EL (cell line): ENCODE data around the gene CELSR1.
"Not testable (repeated sequence)": the region's sequence is repeated elsewhere in the genome, so short reads cannot be mapped to it uniquely, and the experiment has no call there.

ENCODE experiments used
- DNase-seq: peaks from one replicate; pipeline ENCODE4 v3.0.0-alpha.2; 2016

Gene CELSR1

DNA sequence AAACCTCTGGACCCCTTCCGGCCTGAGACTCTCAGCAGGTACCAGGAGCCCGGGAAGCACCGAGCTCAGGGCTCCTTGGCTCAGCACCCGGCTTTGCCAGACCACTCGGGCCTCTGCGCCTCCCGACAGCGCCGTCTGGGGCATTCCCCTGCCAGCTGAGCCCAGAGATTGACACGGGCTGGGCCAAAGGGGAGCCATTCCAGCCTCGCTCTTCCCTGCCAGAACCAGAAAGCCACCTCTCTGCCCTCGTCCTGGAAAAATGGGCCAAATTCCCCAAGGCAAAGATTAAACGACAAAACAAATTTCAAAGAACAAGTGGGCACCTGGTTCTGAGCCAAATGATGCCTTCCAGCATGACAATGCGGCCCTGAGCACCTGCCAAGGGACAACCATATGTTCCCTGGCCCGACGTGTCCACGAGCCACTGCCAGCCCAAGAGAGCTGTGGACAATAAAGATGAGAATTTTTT is 59.3 kb downstream of the CELSR1 start:
- no peak for DNase-seq

GRCh38 chr22:46476547-46476941 is 60.9 kb downstream of the CELSR1 start:
- DNase-seq: no peak

GRCh38 chr22:46473896-46474557 is 63.4 kb downstream of the CELSR1 start:
- DNase-seq: no peak

- no peak for DNase-seq
Measured at GRCh38 chr22:46473021-46473779, 64.2 kb downstream of the CELSR1 start.

GRCh38 chr22:46472722-46473016 is 64.8 kb downstream of the CELSR1 start:
- no peak for DNase-seq

DNA sequence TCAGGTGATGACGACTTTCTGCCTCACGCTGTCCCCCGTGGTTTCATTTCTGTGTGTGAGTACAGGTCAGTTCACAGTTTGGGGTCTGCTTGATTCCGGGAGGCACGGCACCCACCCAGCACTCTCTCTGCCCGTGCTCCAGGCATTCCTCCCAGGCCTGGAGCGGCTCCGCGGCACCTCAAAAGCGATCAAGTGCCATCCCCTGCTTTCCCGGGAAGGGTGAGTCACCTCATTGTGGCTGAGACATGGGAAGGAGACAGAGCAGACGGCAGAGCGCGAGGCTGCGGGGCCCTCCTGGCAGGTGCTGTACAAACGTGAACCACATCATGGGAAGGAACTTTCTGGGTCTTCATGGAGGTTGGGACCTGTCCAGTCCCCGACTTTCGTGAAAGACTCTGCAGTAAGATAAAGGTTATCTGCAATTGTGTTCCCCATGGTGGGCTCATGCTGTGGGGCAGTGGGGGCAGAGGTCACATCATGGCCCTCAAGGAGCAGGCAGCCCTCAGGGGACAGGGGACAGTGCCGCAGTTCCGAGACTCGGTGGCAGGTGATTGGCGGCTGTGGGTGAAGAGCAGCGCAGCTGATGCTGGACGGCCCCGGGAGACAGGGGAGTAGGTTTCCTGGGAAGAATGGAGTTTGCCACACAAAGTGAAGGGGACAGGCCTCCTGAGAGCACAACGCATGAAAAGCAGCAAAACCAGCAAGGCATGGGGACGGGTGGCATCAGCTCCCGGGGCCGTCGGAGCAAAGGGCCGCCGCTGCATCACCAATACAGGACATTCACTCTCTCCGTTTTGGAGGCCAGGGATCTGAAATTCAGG is 65.3 kb downstream of the CELSR1 start:
- no peak for DNase-seq

GRCh38 chr22:46471330-46471729 is 66.1 kb downstream of the CELSR1 start:
- not testable (repeated sequence) for DNase-seq

GRCh38 chr22:46469711-46470110 is 67.7 kb downstream of the CELSR1 start:
- no peak for DNase-seq

GRCh38 chr22:46467006-46467405 is 70.4 kb downstream of the CELSR1 start:
- DNase-seq: peak; percentile 11

DNA sequence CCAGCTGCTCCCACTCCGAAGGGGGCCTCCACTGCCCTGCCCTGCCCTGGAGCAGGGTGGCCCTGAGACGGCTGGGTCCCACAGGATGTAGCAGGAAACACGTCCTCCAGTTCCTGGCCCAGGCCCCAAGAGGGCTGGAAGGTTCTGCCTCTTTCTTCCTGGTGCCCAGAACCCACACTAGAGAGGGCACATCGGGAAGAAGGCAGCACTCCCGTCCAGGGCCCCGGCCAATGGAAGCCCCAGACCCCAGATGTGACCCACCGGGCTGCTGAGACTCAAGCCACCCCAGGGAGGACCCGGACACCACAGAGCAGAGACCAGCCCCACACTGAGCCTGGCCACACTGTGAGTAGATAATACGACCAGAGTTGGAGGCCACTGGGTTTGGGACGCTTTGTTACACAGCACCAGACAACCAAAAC is 71.2 kb downstream of the CELSR1 start:
- DNase-seq: no peak

- no peak for DNase-seq
Measured at GRCh38 chr22:46465793-46466192, 71.6 kb downstream of the CELSR1 start.

- no peak for DNase-seq
Measured at GRCh38 chr22:46465345-46465720, 72.1 kb downstream of the CELSR1 start.

DNA sequence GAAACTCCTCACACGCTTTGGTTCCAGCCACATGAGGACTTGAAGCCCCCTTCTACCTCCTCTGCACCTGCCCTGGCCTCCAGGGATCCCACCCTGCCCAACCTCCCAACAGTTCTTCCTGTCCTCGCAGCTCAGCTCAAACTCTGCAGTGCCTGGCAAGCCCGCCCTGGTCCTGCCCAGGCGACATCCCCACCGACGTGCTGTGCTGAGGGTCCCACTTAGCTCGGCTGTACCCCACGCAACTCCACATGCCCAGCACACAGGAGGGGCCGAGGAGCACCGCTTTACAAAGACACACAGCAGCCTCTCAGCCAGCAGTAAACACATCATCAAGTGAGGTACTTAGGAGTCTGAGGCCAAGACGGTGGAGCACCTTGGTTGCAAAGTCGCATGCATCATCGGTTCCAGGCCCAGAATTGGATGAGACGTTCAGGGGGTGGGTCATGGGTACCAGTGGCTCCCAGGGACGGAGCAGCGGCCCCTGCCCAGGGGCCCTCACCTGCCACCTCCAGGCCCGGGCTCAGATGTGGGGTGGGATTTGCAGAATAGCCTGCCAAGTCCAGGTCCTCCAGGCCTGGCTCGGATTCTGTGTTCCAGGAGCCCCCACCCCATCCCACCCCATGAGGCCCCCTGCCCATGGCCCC is 72.6 kb downstream of the CELSR1 start:
- DNase-seq: no peak

DNA sequence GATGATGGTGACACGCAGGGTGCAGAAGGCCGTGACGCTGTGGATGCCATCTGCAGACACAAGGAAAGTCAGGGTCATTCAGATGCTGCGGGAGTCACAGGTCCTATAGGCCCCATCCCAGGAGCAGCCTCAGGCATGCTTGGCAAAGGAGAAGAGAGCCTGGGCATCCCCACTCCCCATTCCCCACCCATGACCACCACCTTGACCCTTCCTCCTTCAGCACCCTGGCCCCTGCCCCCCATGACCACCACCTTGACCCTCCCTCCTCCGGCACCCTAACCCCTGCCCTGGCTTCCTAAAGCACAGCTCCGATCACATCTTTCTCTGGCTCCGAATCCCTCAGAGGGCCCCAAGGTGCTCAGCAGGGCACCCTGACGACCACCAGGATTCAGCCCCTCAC is 73.1 kb downstream of the CELSR1 start:
- DNase-seq: no peak

DNA sequence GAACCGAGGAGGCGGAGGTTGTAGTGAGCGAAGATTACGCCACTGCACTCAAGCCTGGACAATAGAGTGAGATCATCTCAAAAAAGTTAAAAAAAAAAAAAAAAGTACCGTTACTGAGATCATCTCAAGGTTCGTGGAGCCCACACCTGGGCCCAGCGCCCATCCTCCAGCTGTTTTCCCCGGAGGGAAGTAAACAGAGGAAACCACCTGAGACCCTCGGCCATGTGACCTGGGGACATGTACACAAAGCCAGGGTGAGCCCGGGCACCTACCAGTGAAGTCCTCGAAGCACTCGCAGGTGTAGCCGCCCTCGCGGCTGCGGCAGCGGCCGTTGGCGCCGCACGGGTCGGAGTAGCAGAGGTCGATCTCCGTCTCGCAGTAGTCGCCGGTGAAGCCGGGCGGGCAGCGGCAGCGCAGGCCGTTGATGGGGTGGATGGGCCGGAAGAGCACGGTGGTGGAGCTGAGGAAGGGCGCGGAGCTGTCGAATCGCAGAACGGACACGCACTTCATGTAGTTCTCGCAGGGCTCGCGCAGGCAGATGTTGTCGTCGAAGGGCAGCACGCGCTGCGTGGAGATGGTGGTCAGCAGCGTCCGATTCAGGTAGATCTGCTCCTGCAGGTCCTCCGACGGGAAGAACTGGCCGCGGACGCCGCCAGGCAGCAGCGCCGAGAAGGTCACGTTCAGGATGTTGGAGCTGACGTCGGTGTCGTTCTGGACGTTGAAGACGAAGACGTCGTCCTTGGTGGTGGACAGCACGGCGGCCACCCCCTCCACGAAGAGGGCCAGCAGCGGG is 73.8 kb downstream of the CELSR1 start:
- no peak for DNase-seq

DNA sequence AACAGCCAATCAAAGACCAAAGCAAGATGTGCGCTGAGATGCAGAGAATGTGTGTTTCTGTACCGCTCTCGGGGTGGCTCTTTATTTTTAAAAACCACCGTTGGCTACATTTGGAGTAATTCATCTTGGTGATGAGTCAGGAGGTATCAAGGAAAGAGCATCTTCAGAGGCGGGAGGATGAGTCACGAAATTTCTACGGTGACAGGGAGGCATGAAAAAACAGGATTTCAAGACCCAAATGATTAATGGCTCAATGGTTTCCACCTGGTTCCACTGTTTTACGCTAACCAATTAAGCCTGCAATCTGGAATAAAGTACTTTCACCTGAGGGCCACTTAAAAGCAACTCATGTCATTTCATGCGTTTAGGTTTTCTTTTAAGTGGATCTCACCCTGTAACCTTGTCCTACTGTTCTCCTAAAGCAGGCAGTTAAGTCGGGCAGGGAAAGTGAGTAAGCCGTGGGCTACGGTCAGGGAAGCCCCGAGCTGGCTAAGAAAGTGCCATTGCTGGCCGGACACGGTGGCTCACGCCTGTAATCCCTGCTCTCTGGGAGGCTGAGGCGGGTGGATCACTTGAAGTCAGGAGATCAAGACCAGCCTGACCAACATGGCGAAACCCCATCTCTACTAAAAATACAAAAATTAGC is 74.6 kb downstream of the CELSR1 start:
- DNase-seq: peak; percentile 87

DNA sequence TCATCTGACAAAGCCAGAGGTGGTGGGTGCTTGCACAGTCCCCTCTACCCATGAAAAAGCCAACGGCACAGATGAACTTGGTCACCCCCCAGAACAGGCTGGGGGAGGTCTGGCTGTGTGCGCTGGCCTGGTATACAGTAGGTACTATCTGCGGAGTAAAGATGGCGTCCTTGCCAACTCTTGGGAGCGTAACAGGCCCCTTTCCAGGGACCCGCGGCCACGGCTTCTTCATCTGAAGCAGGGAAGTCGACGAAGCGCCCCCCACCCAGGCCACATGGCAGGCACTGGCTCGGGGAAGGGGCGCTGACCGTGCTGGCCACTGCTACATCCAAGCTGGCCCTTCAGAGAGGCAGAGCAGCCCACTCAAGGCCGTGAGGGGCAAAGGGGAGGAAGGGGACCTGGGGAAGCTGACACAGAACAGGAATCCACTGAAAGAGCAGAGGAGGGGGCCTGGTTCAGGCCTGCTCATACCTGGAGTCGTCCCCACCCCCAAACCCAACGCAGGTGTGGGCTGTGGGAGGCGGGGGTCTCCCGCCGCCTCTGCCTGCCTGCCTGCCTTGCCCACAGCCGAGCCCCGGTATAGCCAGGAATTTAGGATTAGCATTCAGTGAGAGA is 75.7 kb downstream of the CELSR1 start:
- DNase-seq: no peak

- DNase-seq: no peak
Measured at GRCh38 chr22:46460857-46461256, 76.6 kb downstream of the CELSR1 start.

DNA sequence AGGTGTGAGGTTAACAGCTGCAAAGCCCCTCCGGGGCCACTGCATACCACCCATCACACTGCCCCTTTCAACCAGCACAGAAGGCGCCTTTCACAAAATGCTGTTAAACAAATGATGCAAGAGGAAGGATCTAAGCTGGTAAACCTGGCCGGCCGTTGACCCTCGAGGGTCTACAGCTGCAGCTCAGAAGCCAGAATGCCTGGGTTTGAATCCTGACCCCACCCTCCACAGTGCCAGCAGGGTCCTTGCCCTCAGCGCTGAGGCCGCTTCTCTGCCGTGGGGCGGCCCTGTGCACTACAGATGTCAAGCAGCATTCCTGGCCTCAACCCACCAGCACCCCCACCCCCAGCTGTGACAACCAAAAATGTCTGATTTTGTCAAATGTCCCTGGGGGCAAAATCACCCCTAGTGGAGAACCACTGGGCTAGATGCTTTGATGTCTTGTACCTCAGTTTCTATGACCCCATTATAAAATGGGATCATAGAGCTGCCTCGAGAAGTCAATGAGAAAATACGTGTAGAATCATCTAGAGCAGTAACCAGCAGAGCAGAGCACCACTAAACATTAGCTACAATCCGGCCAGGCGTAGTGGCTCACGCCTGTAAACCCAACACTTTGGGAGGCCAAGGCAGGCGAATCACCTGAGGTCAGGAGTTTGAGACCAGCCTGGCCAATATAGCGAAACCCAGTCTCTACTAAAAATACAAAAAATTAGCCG is 77.9 kb downstream of the CELSR1 start:
- no peak for DNase-seq

- DNase-seq: no peak
Measured at GRCh38 chr22:46458525-46458924, 78.9 kb downstream of the CELSR1 start.
